ENCODE data around the gene DQX1. TPM values are rescaled to one million over a fixed set of nuclear protein-coding genes. Genes with fewer than 3 reads are reported as not detected.

Gene DQX1
- total and polyA plus RNA-seq, 12 donors = 0.17 to 0.32 (median 0.24) TPM; not detected in 8

- no peak for TF ChIP-seq POLR2A (IDR thresholded peaks at IDR 0.05)
- TF ChIP-seq, protein P1, sequence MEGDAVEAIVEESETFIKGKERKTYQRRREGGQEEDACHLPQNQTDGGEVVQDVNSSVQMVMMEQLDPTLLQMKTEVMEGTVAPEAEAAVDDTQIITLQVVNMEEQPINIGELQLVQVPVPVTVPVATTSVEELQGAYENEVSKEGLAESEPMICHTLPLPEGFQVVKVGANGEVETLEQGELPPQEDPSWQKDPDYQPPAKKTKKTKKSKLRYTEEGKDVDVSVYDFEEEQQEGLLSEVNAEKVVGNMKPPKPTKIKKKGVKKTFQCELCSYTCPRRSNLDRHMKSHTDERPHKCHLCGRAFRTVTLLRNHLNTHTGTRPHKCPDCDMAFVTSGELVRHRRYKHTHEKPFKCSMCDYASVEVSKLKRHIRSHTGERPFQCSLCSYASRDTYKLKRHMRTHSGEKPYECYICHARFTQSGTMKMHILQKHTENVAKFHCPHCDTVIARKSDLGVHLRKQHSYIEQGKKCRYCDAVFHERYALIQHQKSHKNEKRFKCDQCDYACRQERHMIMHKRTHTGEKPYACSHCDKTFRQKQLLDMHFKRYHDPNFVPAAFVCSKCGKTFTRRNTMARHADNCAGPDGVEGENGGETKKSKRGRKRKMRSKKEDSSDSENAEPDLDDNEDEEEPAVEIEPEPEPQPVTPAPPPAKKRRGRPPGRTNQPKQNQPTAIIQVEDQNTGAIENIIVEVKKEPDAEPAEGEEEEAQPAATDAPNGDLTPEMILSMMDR (IDR thresholded peaks at IDR 0.05) = no peak
- Histone ChIP-seq H3K27me3 (no peaks in the 10 kb centered on the region), H3K27ac (no peak overlapping the region), H3K4me1 (replicated peaks in 1 of 2) (no peaks in the 10 kb centered on the region), H3K4me3 (no peak overlapping the region), H3K36me3 (replicated peaks in 1 of 2) (peaks cover 0 to 13% of the 10 kb centered on the region in 2 donors), H3K9me3 (replicated peaks in 1 of 3) (no peaks in the 10 kb centered on the region)
- WGBS, 4 donors = 84 to 89% (median 86%) methylated on average over 15 to 23 of the region's 23 CpGs
- intact Hi-C loops (cut with DNase I) = no loop called here
- DNase-seq = no peak
Measured at GRCh38 chr2:74536166-74536950, 10.3 kb upstream of the DQX1 start.

GRCh38 chr2:74535440-74535965, 9.5 kb upstream of the DQX1 start:
- DNase-seq = no peak
- no peaks in the 10 kb centered on the region for H3K9me3 ChIP-seq (replicated peaks in 1 of 3)
- no peak overlapping the region for H3K4me3 ChIP-seq
- TF ChIP-seq POLR2A (IDR thresholded peaks at IDR 0.05) = no peak
- TF ChIP-seq, protein P1 (IDR thresholded peaks at IDR 0.05) = no peak
- H3K36me3 ChIP-seq (replicated peaks in 1 of 2) = peaks cover 0 to 13% of the 10 kb centered on the region in 2 donors
- H3K27me3 ChIP-seq = no peaks in the 10 kb centered on the region
- 85 to 97% (median 89%) methylated on average over 6 to 10 of the region's 10 CpGs for whole genome bisulfite sequencing, 4 donors
- intact Hi-C loops (cut with DNase I) = no loop called here
- H3K27ac ChIP-seq = no peak overlapping the region
- H3K4me1 ChIP-seq (replicated peaks in 1 of 2) = peaks cover 0 to 7% of the 10 kb centered on the region in 2 donors

DNA sequence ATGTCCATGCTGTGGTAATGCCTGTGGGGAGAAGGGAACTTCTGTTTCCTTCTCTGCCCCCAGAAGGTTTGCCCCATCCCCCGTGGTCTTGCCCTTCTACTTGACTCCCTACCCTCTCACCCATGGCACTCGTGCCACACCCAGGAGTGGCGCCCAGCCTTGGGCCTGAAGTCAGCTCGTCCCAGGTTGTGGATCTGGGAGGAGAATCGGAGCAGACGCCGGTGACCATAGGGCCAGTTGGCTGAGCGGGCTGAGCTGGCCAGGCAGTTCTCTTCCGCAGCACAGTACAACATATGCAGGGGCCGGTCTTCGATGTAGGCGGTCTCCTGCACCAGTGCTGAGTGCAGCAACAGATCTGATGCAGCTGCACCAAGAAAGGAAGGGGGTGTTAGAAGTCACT, 8.4 kb upstream of the DQX1 start:
- no peaks in the 10 kb centered on the region for H3K9me3 ChIP-seq (replicated peaks in 1 of 3)
- 83 to 97% (median 85%) methylated on average over 4 to 12 of the region's 12 CpGs for WGBS, 4 donors
- peaks cover 0 to 7% of the 10 kb centered on the region in 2 donors for H3K4me1 ChIP-seq (replicated peaks in 1 of 2)
- no peak overlapping the region for H3K4me3 ChIP-seq
- intact Hi-C loops (cut with DNase I) = no loop called here
- peaks cover 0 to 13% of the 10 kb centered on the region in 2 donors for H3K36me3 ChIP-seq (replicated peaks in 1 of 2)
- TF ChIP-seq, protein P1 (IDR thresholded peaks at IDR 0.05) = no peak
- TF ChIP-seq POLR2A (IDR thresholded peaks at IDR 0.05) = no peak
- no peak for DNase-seq
- no peaks in the 10 kb centered on the region for H3K27me3 ChIP-seq
- H3K27ac ChIP-seq = no peak overlapping the region

DNA sequence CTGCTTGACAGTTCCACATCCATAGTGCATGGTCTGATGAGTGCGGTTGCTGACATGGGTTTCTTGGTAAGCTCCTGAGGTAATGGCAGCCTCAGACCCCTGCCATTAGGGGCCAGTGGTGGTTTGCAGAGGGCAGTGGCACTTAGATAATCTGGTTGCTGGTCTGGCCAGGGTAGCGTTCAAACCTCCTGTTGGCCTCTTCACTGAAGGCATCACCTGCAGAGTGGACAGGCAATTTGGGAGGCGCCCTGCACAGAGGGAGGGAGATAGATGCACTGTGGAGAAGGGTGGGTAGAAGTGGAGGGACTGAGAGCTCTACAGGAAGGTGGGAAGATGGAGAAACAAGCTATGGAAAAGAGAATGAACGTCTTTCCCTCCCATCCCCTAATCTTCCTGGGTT, 7.4 kb upstream of the DQX1 start:
- WGBS, 4 donors = 81 to 91% (median 83%) methylated on average over 3 to 4 of the region's 4 CpGs

More for the DNA sequence above, 7.4 kb upstream of the DQX1 start:
- no peak for DNase-seq
- TF ChIP-seq, protein P1 (IDR thresholded peaks at IDR 0.05) = no peak
- TF ChIP-seq POLR2A (IDR thresholded peaks at IDR 0.05) = no peak
- Histone ChIP-seq H3K9me3 (replicated peaks in 1 of 3) (no peaks in the 10 kb centered on the region), H3K27ac (no peak overlapping the region), H3K27me3 (no peaks in the 10 kb centered on the region), H3K4me3 (no peak overlapping the region), H3K4me1 (replicated peaks in 1 of 2) (peaks cover 6 to 12% of the 10 kb centered on the region in 2 donors), H3K36me3 (replicated peaks in 1 of 2) (peaks cover 0 to 13% of the 10 kb centered on the region in 2 donors)
- intact Hi-C loops (cut with DNase I) = no loop called here
